HepG2 (cell line): ENCODE measurements around the gene ZDHHC19. TPM values are rescaled to one million over a fixed set of nuclear protein-coding genes. Genes with fewer than 3 reads are reported as not detected.

Source experiments
- DR1 ChIP-seq: sonication (generic); formaldehyde crosslinking; IDR thresholded peaks from 2 replicates; pipeline ENCODE4 v1.8.0; 2021; ENCODE audit warnings: mild to moderate bottlenecking, missing genetic modification reagents, inconsistent platforms
- FOXP4 ChIP-seq: sonication (generic); formaldehyde crosslinking; IDR thresholded peaks from 2 replicates; pipeline ENCODE4 v1.4.0; 2020; ENCODE audit warnings: missing genetic modification reagents
- HINFP ChIP-seq: sonication (generic); formaldehyde crosslinking; IDR thresholded peaks from 2 replicates; pipeline ENCODE4 v1.4.0; 2020; ENCODE audit warnings: low read depth, mild to moderate bottlenecking, missing genetic modification reagents
- LCORL ChIP-seq, 2 experiments: fragments of 450-650 bp in 1 of 2; sonication (generic) in 1 of 2; formaldehyde crosslinking in 1 of 2; IDR thresholded peaks; 2 replicates each; pipeline versions ENCODE4 v1.5.0 to v1.6.1; 2017 to 2020; ENCODE audit warnings: antibody characterized with exemption in 1 of 2, missing genetic modification reagents in 1 of 2
- PLSCR1 ChIP-seq: sonication (generic); formaldehyde crosslinking; IDR thresholded peaks from 2 replicates; pipeline ENCODE4 v1.5.0; 2020; ENCODE audit warnings: missing genetic modification reagents, mild to moderate bottlenecking, borderline replicate concordance
- SMAD9 ChIP-seq: sonication (generic); formaldehyde crosslinking; IDR thresholded peaks from 2 replicates; pipeline ENCODE4 v1.5.1; 2020; ENCODE audit warnings: mild to moderate bottlenecking, missing genetic modification reagents
- STAT5B ChIP-seq: sonication (generic); formaldehyde crosslinking; IDR thresholded peaks from 2 replicates; pipeline ENCODE4 v1.4.0; 2020; ENCODE audit warnings: missing genetic modification reagents
- ZBTB1 ChIP-seq: sonication (generic); formaldehyde crosslinking; IDR thresholded peaks from 2 replicates; pipeline ENCODE4 v1.4.0; 2020; ENCODE audit warnings: missing genetic modification reagents, borderline replicate concordance
- ZBTB20 ChIP-seq: sonication (generic); formaldehyde crosslinking; IDR thresholded peaks from 2 replicates; pipeline ENCODE4 v1.8.1; 2023; ENCODE audit warnings: missing genetic modification reagents, low read depth, mild to moderate bottlenecking, borderline replicate concordance
- ZBTB21 ChIP-seq: sonication (generic); formaldehyde crosslinking; IDR thresholded peaks from 2 replicates; pipeline ENCODE4 v1.4.0; 2020; ENCODE audit warnings: missing genetic modification reagents
- ZBTB39 ChIP-seq: sonication (generic); formaldehyde crosslinking; IDR thresholded peaks from 2 replicates; pipeline ENCODE4 v1.5.0; 2020; ENCODE audit warnings: missing genetic modification reagents
- ZFY ChIP-seq: sonication (generic); formaldehyde crosslinking; IDR thresholded peaks from 2 replicates; pipeline ENCODE4 v1.4.0; 2020; ENCODE audit warnings: missing genetic modification reagents
- ZNF343 ChIP-seq: sonication (generic); formaldehyde crosslinking; IDR thresholded peaks from 2 replicates; pipeline ENCODE4 v1.4.0; 2020; ENCODE audit warnings: mild to moderate bottlenecking, missing genetic modification reagents
- ZNF737 ChIP-seq: sonication (generic); formaldehyde crosslinking; IDR thresholded peaks from 2 replicates; pipeline ENCODE4 v1.5.0; 2020; ENCODE audit warnings: missing genetic modification reagents, mild to moderate bottlenecking, borderline replicate concordance
- ZNF75D ChIP-seq: sonication (generic); formaldehyde crosslinking; IDR thresholded peaks from 2 replicates; pipeline ENCODE4 v1.8.1; 2023; ENCODE audit warnings: missing genetic modification reagents, mild to moderate bottlenecking, borderline replicate concordance
- polyA plus RNA-seq, 8 experiments: library from polyadenylated mRNA; depleted of rRNA in 3 of 8; stranded (reverse) in 7 of 8; unstranded in 1 of 8; fragments of >200 nt; fragmentation: Illumina TruSeq in 4 of 8; extraction: Trizol in 4 of 8; gene quantifications; 2 replicates each; pipeline versions ENCODE4 v1.2.1 to v1.2.3, GENCODE V29; 2011 to 2016; ENCODE audit warnings: low read depth in 4 of 8, missing spikeins in 1 of 8, mixed read lengths in 1 of 8; ENCODE audit not compliant: insufficient read depth in 1 of 8
- total RNA-seq, 5 experiments: library from RNA; depleted of rRNA; stranded (reverse); fragments of >200 nt; fragmentation: Illumina TruSeq; extraction: Trizol; gene quantifications; 2 replicates each; pipeline ENCODE4 v1.2.3, GENCODE V29; 2016; ENCODE audit warnings: low read depth in 1 of 5
- TF ChIP-seq, protein P1 (sequence below): sonication (generic); formaldehyde crosslinking; IDR thresholded peaks from 2 replicates; pipeline ENCODE4 v1.4.0; 2020; ENCODE audit warnings: missing genetic modification reagents

The ZDHHC19 gene
- total and polyA plus RNA-seq, 2 of the 13 experiments (the other 11 are each of a cell fraction or from before 2014, with no cell fraction given) = 0.22 to 0.53 TPM

DNA sequence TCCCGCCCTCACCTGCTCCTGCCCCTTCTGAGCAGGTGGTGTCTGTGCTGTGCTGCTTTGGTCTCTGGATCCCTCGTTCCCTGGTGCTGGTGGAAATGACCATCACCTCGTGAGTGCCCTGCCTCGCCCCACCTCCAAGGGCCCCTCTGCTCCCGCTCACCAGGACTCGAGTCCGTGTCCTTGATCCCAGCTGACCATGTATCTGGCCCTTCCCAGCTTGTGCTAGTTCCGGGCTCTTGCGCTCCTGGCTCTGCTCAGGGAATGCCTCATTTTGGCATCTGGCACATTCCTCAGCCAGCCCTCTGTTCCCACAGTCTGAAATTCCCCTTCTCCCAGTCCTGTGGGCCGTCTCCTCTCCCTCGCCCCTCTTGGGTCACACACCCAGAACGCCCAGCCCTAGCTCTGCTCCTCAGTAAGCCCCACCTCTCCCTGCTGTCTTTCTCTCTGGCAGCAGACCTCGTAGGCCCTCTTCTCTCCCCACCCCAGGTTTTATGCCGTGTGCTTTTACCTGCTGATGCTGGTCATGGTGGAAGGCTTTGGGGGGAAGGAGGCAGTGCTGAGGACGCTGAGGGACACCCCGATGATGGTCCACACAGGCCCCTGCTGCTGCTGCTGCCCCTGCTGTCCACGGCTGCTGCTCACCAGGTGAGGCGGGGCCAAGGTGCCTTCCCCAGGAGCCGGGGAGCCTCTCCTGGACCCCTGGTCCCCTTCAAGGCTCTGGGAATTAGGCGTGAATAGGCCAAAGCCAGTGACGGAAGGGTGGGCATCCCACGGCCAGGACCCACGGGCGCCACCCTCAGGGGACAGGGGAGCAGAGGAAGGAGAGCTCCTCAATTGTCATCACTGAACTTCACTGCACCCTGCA, 16.7 kb upstream of the ZDHHC19 start (continued):
- no peak for TF ChIP-seq ZBTB1 (CRISPR knock-in tag)
- TF ChIP-seq ZFY (CRISPR knock-in tag) = peak; percentile 56; the same call in 1 of the 2 replicates
- TF ChIP-seq STAT5B (CRISPR knock-in tag) = no peak
- TF ChIP-seq, protein P1, sequence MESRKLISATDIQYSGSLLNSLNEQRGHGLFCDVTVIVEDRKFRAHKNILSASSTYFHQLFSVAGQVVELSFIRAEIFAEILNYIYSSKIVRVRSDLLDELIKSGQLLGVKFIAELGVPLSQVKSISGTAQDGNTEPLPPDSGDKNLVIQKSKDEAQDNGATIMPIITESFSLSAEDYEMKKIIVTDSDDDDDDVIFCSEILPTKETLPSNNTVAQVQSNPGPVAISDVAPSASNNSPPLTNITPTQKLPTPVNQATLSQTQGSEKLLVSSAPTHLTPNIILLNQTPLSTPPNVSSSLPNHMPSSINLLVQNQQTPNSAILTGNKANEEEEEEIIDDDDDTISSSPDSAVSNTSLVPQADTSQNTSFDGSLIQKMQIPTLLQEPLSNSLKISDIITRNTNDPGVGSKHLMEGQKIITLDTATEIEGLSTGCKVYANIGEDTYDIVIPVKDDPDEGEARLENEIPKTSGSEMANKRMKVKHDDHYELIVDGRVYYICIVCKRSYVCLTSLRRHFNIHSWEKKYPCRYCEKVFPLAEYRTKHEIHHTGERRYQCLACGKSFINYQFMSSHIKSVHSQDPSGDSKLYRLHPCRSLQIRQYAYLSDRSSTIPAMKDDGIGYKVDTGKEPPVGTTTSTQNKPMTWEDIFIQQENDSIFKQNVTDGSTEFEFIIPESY (CRISPR knock-in tag) = 0 out of 2 replicates have a peak, but pooled peaks have one; percentile 11
- peak; percentile 37; the same call in 1 of the 2 replicates for TF ChIP-seq FOXP4 (CRISPR knock-in tag)
- TF ChIP-seq ZBTB39 = 0 out of 2 replicates have a peak, but pooled peaks have one; percentile 61
- TF ChIP-seq ZBTB20 (CRISPR knock-in tag) = no peak; the same call in 1 of the 2 replicates
- TF ChIP-seq LCORL (IDR thresholded peaks at IDR 0.05) = no peak
- TF ChIP-seq LCORL (CRISPR knock-in tag; IDR thresholded peaks at IDR 0.05) = peak; percentile 73; the same call in 1 of the 2 replicates
- TF ChIP-seq ZNF75D (CRISPR knock-in tag) = no peak
- no peak for TF ChIP-seq ZNF737 (CRISPR knock-in tag)
- TF ChIP-seq HINFP = no peak
- no peak for TF ChIP-seq ZBTB21
- TF ChIP-seq DR1 (CRISPR knock-in tag) = no peak; the same call in 1 of the 2 replicates
- TF ChIP-seq SMAD9 (CRISPR knock-in tag) = no peak
- no peak for TF ChIP-seq PLSCR1 (CRISPR knock-in tag)
- no peak for TF ChIP-seq ZNF343
